ENCODE measurements around the gene ASPSCR1.
A peak's percentile ranks its signal among the peaks of the same experiment; 100 is the strongest.

ASPSCR1 gene

DNA sequence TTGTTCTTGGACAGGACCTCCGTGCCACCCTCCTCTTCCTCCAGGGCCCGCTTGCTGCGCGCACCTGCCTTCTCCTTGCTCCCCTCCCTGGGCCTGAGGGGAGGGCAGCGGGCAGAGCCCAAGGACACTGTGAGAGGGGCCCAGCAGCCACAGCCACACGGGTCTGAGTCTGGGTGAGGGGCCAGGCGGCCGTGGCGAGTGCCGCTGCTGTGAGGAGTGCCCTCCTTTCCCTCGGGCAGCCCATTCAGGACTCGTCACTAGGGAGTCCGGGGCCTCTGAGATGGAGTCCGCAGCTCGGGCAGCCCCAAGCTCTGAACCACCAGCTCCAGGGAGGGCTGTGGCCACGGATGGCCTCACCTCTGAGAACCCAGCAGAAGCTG lies 82.6 kb downstream of the ASPSCR1 start:
- DNase-seq (ENCODE audit: low spot score in 2 of 2) (no peak), ATAC-seq (ENCODE audit: low read depth) (no peak)
- H3K27me3 Mint-ChIP-seq = no peaks in the 10 kb centered on the region
- no peak overlapping the region for H3K4me3 Mint-ChIP-seq
- H3K36me3 Mint-ChIP-seq = peaks cover 4% of the 10 kb centered on the region
- H3K4me1 Mint-ChIP-seq = no peaks in the 10 kb centered on the region
- no peak overlapping the region for H3K27ac Mint-ChIP-seq
- no peaks in the 10 kb centered on the region for H3K9me3 Mint-ChIP-seq

- no peak for DNase-seq (ENCODE audit: low spot score in 2 of 2)
- no peak for ATAC-seq (ENCODE audit: low read depth)
- Mint-ChIP-seq H3K27ac (no peak overlapping the region), H3K4me3 (no peak overlapping the region), H3K36me3 (peaks cover 2% of the 10 kb centered on the region), H3K4me1 (no peaks in the 10 kb centered on the region), H3K9me3 (no peaks in the 10 kb centered on the region), H3K27me3 (no peaks in the 10 kb centered on the region)
Measured at GRCh38 chr17:82060614-82061013, 83.2 kb downstream of the ASPSCR1 start.

GRCh38 chr17:82061047-82061925 lies 83.9 kb downstream of the ASPSCR1 start:
- no peak for DNase-seq (ENCODE audit: low spot score in 2 of 2)
- Mint-ChIP-seq H3K4me1 (no peaks in the 10 kb centered on the region), H3K4me3 (no peak overlapping the region), H3K9me3 (no peaks in the 10 kb centered on the region), H3K27ac (no peak overlapping the region), H3K27me3 (no peaks in the 10 kb centered on the region), H3K36me3 (peaks cover 2% of the 10 kb centered on the region)
- ATAC-seq (ENCODE audit: low read depth) = no peak

DNA sequence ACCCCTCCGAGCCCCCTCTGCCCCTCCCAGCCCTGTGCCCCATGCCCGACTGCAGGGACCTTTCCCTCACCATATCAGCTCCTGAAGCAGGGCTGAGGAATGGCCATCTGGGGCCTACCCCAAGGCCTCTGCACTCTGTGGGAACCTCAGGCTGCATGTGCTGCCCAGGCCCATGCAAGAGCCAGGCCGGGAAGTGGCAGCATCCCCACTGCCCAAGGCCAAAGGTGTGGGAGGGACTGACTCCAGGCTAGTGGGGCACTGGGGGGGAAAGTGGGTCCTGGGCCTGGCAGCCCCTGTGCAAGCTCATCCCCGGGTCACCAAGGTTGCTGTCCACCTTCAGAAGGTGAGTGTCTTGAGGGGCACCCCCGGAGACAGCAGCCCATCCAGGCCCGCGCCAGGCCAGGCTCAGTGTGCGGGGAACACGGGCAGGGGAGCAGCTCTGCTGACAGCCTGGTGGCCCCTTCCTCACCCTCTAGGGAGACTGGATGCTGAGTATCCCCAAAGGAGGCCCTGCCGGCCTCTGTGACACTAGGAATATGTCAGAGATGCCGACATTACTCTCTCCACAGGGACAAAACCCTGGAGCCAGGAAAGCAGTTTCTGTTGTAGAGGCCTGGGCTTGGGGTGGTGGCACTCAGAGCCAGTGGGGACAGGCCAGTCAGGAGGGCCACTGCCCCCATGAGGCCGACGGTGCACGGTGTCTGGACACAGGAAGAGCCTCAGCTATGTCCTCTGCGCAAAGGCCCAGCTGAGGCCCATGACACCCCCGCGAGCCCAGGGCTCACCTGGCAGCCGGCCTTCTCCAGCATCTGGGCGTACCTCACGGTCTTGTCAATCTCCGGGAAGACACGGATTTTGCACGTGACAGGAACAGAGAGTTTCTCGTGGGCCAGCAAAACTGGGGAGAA lies 84.9 kb downstream of the ASPSCR1 start:
- Mint-ChIP-seq H3K9me3 (no peaks in the 10 kb centered on the region), H3K36me3 (peaks cover 2% of the 10 kb centered on the region), H3K4me1 (no peaks in the 10 kb centered on the region), H3K27me3 (no peaks in the 10 kb centered on the region), H3K27ac (no peak overlapping the region), H3K4me3 (no peak overlapping the region)
- ATAC-seq (ENCODE audit: low read depth) (no peak), DNase-seq (ENCODE audit: low spot score in 2 of 2) (no peak)

DNA sequence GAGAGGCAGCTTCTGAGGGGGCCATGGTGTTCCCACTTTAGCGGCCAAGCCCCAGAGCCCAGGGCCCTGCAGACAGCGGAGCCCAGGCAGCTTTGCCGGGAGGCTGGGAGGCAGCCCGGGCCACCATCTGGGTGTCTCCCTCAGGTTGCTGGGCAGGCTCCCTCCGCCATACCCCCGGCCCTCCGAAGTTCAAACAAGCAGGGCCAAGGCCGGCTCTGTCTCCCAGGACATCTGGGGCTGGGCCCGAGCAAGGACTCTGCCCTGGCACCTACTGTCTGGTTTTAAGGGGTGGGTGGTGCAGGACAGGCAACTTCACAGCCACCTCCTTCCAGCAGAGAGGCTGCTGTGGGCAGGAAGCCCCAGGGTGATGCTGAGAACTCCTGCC lies 85.5 kb downstream of the ASPSCR1 start:
- H3K4me3 Mint-ChIP-seq = no peak overlapping the region
- DNase-seq (ENCODE audit: low spot score in 2 of 2) (no peak), ATAC-seq (ENCODE audit: low read depth) (no peak)
- H3K9me3 Mint-ChIP-seq = no peaks in the 10 kb centered on the region
- H3K36me3 Mint-ChIP-seq = peaks cover 2% of the 10 kb centered on the region
- no peaks in the 10 kb centered on the region for H3K27me3 Mint-ChIP-seq
- no peaks in the 10 kb centered on the region for H3K4me1 Mint-ChIP-seq
- H3K27ac Mint-ChIP-seq = no peak overlapping the region

GRCh38 chr17:82063424-82064415 lies 86.3 kb downstream of the ASPSCR1 start:
- DNase-seq (ENCODE audit: low spot score in 2 of 2) (no peak), ATAC-seq (ENCODE audit: low read depth) (no peak)
- Mint-ChIP-seq H3K4me1 (no peaks in the 10 kb centered on the region), H3K27me3 (no peaks in the 10 kb centered on the region), H3K27ac (no peak overlapping the region), H3K4me3 (peak overlapping the region; percentile 70), H3K36me3 (peaks cover 2% of the 10 kb centered on the region), H3K9me3 (no peaks in the 10 kb centered on the region)

- DNase-seq (ENCODE audit: low spot score in 2 of 2) (no peak), ATAC-seq (ENCODE audit: low read depth) (no peak)
- H3K27ac Mint-ChIP-seq = peak overlapping the region; percentile 14
- no peaks in the 10 kb centered on the region for H3K27me3 Mint-ChIP-seq
- H3K36me3 Mint-ChIP-seq = peaks cover 2% of the 10 kb centered on the region
- H3K4me3 Mint-ChIP-seq = peak overlapping the region; percentile 70
- no peaks in the 10 kb centered on the region for H3K9me3 Mint-ChIP-seq
- no peaks in the 10 kb centered on the region for H3K4me1 Mint-ChIP-seq
Measured at GRCh38 chr17:82064433-82065192, 87.2 kb downstream of the ASPSCR1 start.

GRCh38 chr17:82065193-82065637 lies 87.8 kb downstream of the ASPSCR1 start:
- no peaks in the 10 kb centered on the region for H3K9me3 Mint-ChIP-seq
- ATAC-seq (ENCODE audit: low read depth) (peak; percentile 62), DNase-seq (ENCODE audit: low spot score in 2 of 2) (peak in 1 of 2 donors; percentile 19)
- H3K36me3 Mint-ChIP-seq = peaks cover under 1% of the 10 kb centered on the region
- H3K27ac Mint-ChIP-seq = peak overlapping the region; percentile 14
- H3K4me3 Mint-ChIP-seq = peak overlapping the region; percentile 70
- H3K4me1 Mint-ChIP-seq = no peaks in the 10 kb centered on the region
- no peaks in the 10 kb centered on the region for H3K27me3 Mint-ChIP-seq

DNA sequence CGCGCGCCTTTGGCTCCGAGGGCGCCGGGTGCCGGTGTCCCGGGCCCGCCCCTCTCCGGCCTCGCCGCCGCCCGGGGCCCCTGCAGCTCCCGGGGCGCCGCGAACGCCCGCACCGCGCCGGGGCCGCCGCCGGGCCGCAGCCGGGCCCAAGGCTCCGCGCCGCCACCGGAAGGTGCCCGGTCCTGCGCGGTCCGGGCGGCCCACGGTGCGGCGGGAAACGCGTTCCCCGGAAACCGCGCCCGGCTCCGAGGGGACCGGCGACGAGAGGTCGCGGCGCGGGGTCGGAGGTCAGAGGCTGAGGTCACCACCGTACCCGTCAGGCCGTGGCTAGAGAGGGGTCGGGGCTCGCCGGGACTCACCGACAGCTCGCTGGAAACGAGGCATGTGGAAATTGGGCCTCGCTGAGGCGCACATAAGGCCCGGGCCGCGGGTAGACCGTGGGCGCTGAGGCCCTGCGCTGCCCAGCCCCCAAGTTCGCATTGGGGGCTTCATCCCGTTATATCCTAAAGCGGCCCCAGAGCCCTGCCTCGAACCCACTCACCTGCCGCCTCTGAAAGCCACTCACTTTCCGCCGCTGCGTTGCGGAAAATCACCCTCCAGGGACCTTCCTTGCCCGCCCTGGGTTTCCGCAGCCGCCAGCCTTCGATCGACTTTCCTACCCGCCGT lies 88.3 kb downstream of the ASPSCR1 start, which contains the start of gene DUS1L:
Gene DUS1L (minus strand): TSS at position 167 of the 666 bp plus-strand sequence. CDS start 745 bp downstream, outside the sequence.
- Mint-ChIP-seq H3K4me1 (no peaks in the 10 kb centered on the region), H3K9me3 (no peaks in the 10 kb centered on the region), H3K27ac (peak within 1 kb of the TSS; percentile 89), H3K36me3 (no peaks in the 10 kb centered on the region), H3K27me3 (no peaks in the 10 kb centered on the region), H3K4me3 (peak within 1 kb of the TSS; percentile 85)
- DNase-seq (ENCODE audit: low spot score in 2 of 2) = peak; percentile 70 to 80
- peak; percentile 86 for ATAC-seq (ENCODE audit: low read depth)
